C4-2B (cell line): ENCODE results near the gene HCRTR2.

Source experiments
- H3K27ac ChIP-seq: fragments of 450-650 bp; 2 replicates; pipeline ENCODE4 v1.5.1; 2017
- ZFX ChIP-seq: fragments of 450-650 bp; IDR thresholded peaks from 2 replicates; pipeline ENCODE4 v1.6.1; 2017
- TF ChIP-seq, protein P1 (sequence below): fragments of 450-650 bp; conservative IDR thresholded peaks from 2 replicates; pipeline ENCODE4 v1.5.1; 2017; ENCODE audit warnings: mild to moderate bottlenecking

HCRTR2 gene

GRCh38 chr6:55184782-55185530 lies 10.6 kb downstream of the HCRTR2 start:
- TF ChIP-seq ZFX = no peak
- TF ChIP-seq, protein P1, sequence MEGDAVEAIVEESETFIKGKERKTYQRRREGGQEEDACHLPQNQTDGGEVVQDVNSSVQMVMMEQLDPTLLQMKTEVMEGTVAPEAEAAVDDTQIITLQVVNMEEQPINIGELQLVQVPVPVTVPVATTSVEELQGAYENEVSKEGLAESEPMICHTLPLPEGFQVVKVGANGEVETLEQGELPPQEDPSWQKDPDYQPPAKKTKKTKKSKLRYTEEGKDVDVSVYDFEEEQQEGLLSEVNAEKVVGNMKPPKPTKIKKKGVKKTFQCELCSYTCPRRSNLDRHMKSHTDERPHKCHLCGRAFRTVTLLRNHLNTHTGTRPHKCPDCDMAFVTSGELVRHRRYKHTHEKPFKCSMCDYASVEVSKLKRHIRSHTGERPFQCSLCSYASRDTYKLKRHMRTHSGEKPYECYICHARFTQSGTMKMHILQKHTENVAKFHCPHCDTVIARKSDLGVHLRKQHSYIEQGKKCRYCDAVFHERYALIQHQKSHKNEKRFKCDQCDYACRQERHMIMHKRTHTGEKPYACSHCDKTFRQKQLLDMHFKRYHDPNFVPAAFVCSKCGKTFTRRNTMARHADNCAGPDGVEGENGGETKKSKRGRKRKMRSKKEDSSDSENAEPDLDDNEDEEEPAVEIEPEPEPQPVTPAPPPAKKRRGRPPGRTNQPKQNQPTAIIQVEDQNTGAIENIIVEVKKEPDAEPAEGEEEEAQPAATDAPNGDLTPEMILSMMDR = no peak
- H3K27ac ChIP-seq = no peak overlapping the region

DNA sequence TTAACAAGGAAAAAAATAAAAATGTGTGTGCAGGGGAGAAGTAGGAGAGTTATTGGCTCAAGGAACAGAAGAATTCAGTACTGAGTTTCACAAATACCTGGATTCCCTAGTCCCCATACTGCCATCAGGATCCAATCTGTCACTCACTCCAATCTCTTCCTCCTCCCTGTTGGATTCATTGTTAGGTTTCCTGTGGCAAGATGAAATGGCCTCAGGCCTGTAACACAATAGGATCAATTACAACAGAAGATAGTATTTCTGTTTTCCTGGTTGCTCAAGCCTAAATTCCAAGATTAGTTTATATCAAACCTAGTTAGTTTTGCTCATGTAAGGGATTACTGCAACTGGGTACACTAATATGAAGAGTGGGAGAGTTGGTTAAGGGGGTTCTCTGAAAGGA lies 24.4 kb downstream of the HCRTR2 start:
- H3K27ac ChIP-seq = no peak overlapping the region
- TF ChIP-seq, protein P1 = no peak
- TF ChIP-seq ZFX = no peak

DNA sequence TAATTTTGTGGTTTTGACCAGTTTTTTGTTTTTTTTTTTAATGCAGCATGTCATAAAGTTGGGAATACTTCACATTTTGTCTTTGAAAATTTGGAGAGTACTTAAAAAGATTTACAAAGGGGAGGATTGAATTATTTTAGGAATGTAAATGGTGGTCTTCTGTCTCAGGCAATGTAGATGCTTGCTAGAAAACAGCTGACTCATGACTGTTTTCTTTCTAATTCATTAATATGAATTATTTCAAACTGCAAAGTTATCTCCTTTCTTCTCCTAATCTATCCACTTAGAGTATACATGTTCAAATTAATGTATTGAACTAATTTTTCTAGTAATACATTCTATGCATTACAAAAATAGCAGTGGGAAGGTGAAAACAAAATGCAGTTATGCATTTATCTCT lies 24.9 kb downstream of the HCRTR2 start:
- H3K27ac ChIP-seq = no peak overlapping the region
- no peak for TF ChIP-seq ZFX
- TF ChIP-seq, protein P1 = no peak

- no peak overlapping the region for H3K27ac ChIP-seq
- TF ChIP-seq, protein P1 = no peak
- TF ChIP-seq ZFX = no peak
These were observed 34.5 kb downstream of the HCRTR2 start for GRCh38 chr6:55208478-55209458.

DNA sequence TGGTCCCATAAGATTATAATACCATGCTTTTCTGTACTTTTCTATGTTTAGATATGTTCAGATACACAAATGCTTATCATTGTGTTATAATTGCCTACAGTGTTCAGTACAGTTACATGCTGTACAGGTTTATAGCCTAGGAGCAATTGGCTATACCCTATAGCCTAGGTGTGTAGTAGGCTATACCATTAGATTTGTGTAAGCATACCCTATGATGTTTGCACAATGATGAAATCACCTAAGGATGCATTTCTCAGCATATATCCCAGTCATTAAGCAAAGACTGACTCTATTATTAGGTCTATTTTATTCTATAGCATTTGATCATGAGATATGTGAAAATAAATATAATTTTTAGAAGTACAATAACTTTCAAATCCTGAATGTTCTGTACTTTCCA lies 36.6 kb downstream of the HCRTR2 start:
- no peak overlapping the region for H3K27ac ChIP-seq
- TF ChIP-seq ZFX = no peak
- TF ChIP-seq, protein P1 = no peak

DNA sequence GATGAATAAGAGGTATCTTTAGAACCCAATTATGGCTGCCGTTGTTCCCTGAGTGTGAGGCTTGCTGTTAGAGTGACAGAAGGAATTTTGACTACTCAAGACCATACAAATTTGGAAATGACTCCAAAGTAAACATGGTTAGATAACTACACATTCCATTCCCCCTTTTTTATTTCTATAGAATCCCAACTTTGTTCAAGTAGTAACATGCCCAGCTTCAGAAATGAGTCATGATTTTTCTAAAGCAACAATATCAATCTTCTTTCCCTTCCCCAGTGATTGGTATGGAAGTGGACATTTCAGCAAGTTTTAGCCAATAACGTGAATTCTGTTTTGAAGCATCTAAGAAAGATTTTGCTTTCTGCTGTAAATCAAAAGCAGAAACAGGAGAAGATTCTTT lies 37.8 kb downstream of the HCRTR2 start:
- no peak overlapping the region for H3K27ac ChIP-seq

More for the DNA sequence above, 37.8 kb downstream of the HCRTR2 start:
- TF ChIP-seq ZFX = no peak
- TF ChIP-seq, protein P1 = no peak
